GM12891 (cell line): ENCODE results near the gene COPG1.

Source experiments
- POLR2AphosphoS5 ChIP-seq: IDR thresholded peaks from 2 replicates; pipeline ENCODE4 v1.6.1; 2011; ENCODE audit warnings: low read depth, low read length, control low read depth
- SPI1 ChIP-seq: IDR thresholded peaks from 2 replicates; pipeline ENCODE4 v1.6.1; 2011; ENCODE audit warnings: low read depth, low read length, control low read depth

- TF ChIP-seq POLR2AphosphoS5 (no peak; the same call in none of the 2 replicates), SPI1 (no peak)
These were observed 67.0 kb downstream of the COPG1 start for GRCh38 chr3:129316248-129317013.
